Aorta (tissue), 5 donors: Measurements from ENCODE around the gene LPIN3. TPM values are rescaled to one million over a fixed set of nuclear protein-coding genes. Genes with fewer than 3 reads are reported as not detected.

ENCODE experiments used
- ATAC-seq: fragments of 200-7000 bp; cut with Tn5 transposase; one replicate; pipeline ENCODE4 v1.9.1; 2022; ENCODE audit warnings: moderate library complexity; ENCODE audit not compliant: low FRiP score
- DNase-seq, 2 donors: peaks; one replicate each; pipeline ENCODE4 v3.0.0-alpha.2; 2020
- H3K27ac ChIP-seq, 2 donors: one replicate each; pipeline ENCODE4 v1.5.1; 2013; ENCODE audit warnings: low read length in 2 of 2, mild to moderate bottlenecking in 2 of 2, moderate library complexity in 2 of 2, control low read depth in 1 of 2, inconsistent platforms in 1 of 2, low read depth in 1 of 2
- H3K27me3 ChIP-seq, 2 donors: one replicate each; pipeline ENCODE4 v1.6.1; 2013; ENCODE audit warnings: control low read depth in 1 of 2, low read length in 1 of 2, mild to moderate bottlenecking in 1 of 2, moderate library complexity in 1 of 2; ENCODE audit not compliant: insufficient read depth in 2 of 2, control insufficient read depth in 1 of 2
- H3K36me3 ChIP-seq, 2 donors: one replicate each; pipeline ENCODE4 v1.6.1; 2013; ENCODE audit warnings: control low read depth in 1 of 2, low read length in 1 of 2, mild to moderate bottlenecking in 1 of 2; ENCODE audit not compliant: insufficient read depth in 2 of 2, control insufficient read depth in 1 of 2
- H3K4me1 ChIP-seq, 2 donors: one replicate each; pipeline ENCODE4 v1.6.1; 2013; ENCODE audit warnings: low read length in 2 of 2, control low read depth in 1 of 2, mild to moderate bottlenecking in 1 of 2, moderate library complexity in 1 of 2; ENCODE audit not compliant: insufficient read depth in 2 of 2, control insufficient read depth in 1 of 2
- H3K4me3 ChIP-seq, 2 donors: one replicate each; pipeline ENCODE4 v1.5.1; 2013; ENCODE audit warnings: low read length in 2 of 2, control low read depth in 1 of 2, mild to moderate bottlenecking in 1 of 2
- H3K9me3 ChIP-seq: one replicate; pipeline ENCODE4 v1.6.1; 2013; ENCODE audit warnings: mild to moderate bottlenecking, low read length; ENCODE audit not compliant: control insufficient read depth
- WGBS, 2 donors: extraction: QIAGEN DNeasy Blood & Tissue Kit; methylation state at CpG; one replicate each; pipeline ENCODE4 v1.1.7; 2013; 5-methylcytosine and 5-hydroxymethylcytosine counted together
- intact Hi-C, 2 donors: fragments of 100-400 bp; cut with DNase I; formaldehyde crosslinking; loops; one replicate each; pipeline versions ENCODE4 v1.14.2 to v1.15.0; 2022
- polyA plus RNA-seq, 2 donors: library from polyadenylated mRNA; stranded (reverse); fragments of 200-250 nt; gene quantifications; one replicate each; pipeline ENCODE4 v1.2.3, GENCODE V29; 2013
- total RNA-seq, 2 donors: library from RNA; stranded (reverse); fragmentation: NEBNext Ultra II Directional; extraction: Animal tissue kit (Norgen Biotek cat#: 25700); gene quantifications; one replicate each; pipeline ENCODE4 v1.2.1, GENCODE V29; 2021
- donor health status: healthy with polysubstance abuse.
- donor health status: Bipolar disorder and iron deficiency.
- donor health status: DM: no; HTN: no; CAD: no.
- donor health status: DM: no; HTN: no; CAD: no.
- donor health status: DM: yes; HTN: yes; CAD: no.

The LPIN3 gene
- total and polyA plus RNA-seq, 4 donors = 17.3 to 37.0 (median 22.0) TPM

- ATAC-seq (no peak), DNase-seq (no peak)
- no peaks in the 10 kb centered on the region for H3K4me1 ChIP-seq
- no peaks in the 10 kb centered on the region for H3K9me3 ChIP-seq
- WGBS, 2 donors = 51 to 52% methylated on average over 2 of the region's 2 CpGs
- no peak overlapping the region for H3K27ac ChIP-seq
- H3K27me3 ChIP-seq = no peaks in the 10 kb centered on the region
- peaks cover 0 to 1% of the 10 kb centered on the region in 2 donors for H3K36me3 ChIP-seq
- intact Hi-C loops = loop anchor here in 1 of 2 donors (5.0 kb wide), 1 partner anchor 421 kb away; no protein-coding TSS in a partner anchor
- H3K4me3 ChIP-seq = no peak overlapping the region
Measured at GRCh38 chr20:41398408-41398807, 57.8 kb downstream of the LPIN3 start.

GRCh38 chr20:41403604-41404003 is 63.0 kb downstream of the LPIN3 start:
- intact Hi-C loops = no loop called here
- DNase-seq (no peak), ATAC-seq (no peak)
- Histone ChIP-seq H3K36me3 (peaks cover 6 to 8% of the 10 kb centered on the region in 2 donors), H3K27me3 (no peaks in the 10 kb centered on the region), H3K4me1 (no peaks in the 10 kb centered on the region), H3K9me3 (no peaks in the 10 kb centered on the region), H3K4me3 (no peak overlapping the region), H3K27ac (no peak overlapping the region)
- WGBS, 2 donors = 83 to 86% methylated on average over 12 of the region's 12 CpGs

- WGBS, 2 donors = 76 to 80% methylated on average over 3 of the region's 3 CpGs
- Histone ChIP-seq H3K4me3 (no peak overlapping the region), H3K27ac (no peak overlapping the region), H3K4me1 (no peaks in the 10 kb centered on the region), H3K27me3 (no peaks in the 10 kb centered on the region), H3K36me3 (peaks cover 6 to 8% of the 10 kb centered on the region in 2 donors), H3K9me3 (no peaks in the 10 kb centered on the region)
- intact Hi-C loops = no loop called here
- ATAC-seq (no peak), DNase-seq (no peak)
Measured at GRCh38 chr20:41405436-41405835, 64.8 kb downstream of the LPIN3 start.

- Histone ChIP-seq H3K4me1 (no peaks in the 10 kb centered on the region), H3K27me3 (no peaks in the 10 kb centered on the region), H3K36me3 (peaks cover 6 to 7% of the 10 kb centered on the region in 2 donors), H3K9me3 (no peaks in the 10 kb centered on the region), H3K27ac (no peak overlapping the region), H3K4me3 (no peak overlapping the region)
- 65 to 72% methylated on average over 10 of the region's 10 CpGs for WGBS, 2 donors
- intact Hi-C loops = no loop called here
- DNase-seq = no peak
- no peak for ATAC-seq
Measured at GRCh38 chr20:41406353-41406752, 65.7 kb downstream of the LPIN3 start.

GRCh38 chr20:41406896-41407444 is 66.3 kb downstream of the LPIN3 start:
- H3K4me3 ChIP-seq = no peak overlapping the region
- WGBS, 2 donors = 90 to 91% methylated on average over 7 of the region's 7 CpGs
- ATAC-seq (no peak), DNase-seq (no peak)
- no peak overlapping the region for H3K27ac ChIP-seq
- H3K9me3 ChIP-seq = no peaks in the 10 kb centered on the region
- H3K4me1 ChIP-seq = no peaks in the 10 kb centered on the region
- peaks cover 6 to 7% of the 10 kb centered on the region in 2 donors for H3K36me3 ChIP-seq
- intact Hi-C loops = no loop called here
- no peaks in the 10 kb centered on the region for H3K27me3 ChIP-seq

- Histone ChIP-seq H3K9me3 (no peaks in the 10 kb centered on the region), H3K36me3 (peaks cover 6 to 7% of the 10 kb centered on the region in 2 donors), H3K27me3 (no peaks in the 10 kb centered on the region), H3K4me3 (no peak overlapping the region), H3K27ac (no peak overlapping the region), H3K4me1 (no peaks in the 10 kb centered on the region)
- intact Hi-C loops = no loop called here
- DNase-seq = no peak
- WGBS, 2 donors = 88 to 91% methylated on average over 10 of the region's 10 CpGs
- ATAC-seq = no peak
Measured at GRCh38 chr20:41407607-41408006, 67.0 kb downstream of the LPIN3 start.

GRCh38 chr20:41408156-41408794 is 67.7 kb downstream of the LPIN3 start:
- DNase-seq (no peak), ATAC-seq (no peak)
- Histone ChIP-seq H3K9me3 (no peaks in the 10 kb centered on the region), H3K27ac (no peak overlapping the region), H3K4me3 (no peak overlapping the region), H3K36me3 (peaks cover 6 to 7% of the 10 kb centered on the region in 2 donors), H3K27me3 (no peaks in the 10 kb centered on the region), H3K4me1 (no peaks in the 10 kb centered on the region)
- WGBS, 2 donors = 72% methylated on average over 5 of the region's 5 CpGs
- intact Hi-C loops = no loop called here

- Histone ChIP-seq H3K27ac (no peak overlapping the region), H3K4me1 (no peaks in the 10 kb centered on the region), H3K4me3 (no peak overlapping the region), H3K36me3 (peaks cover 6 to 7% of the 10 kb centered on the region in 2 donors), H3K9me3 (no peaks in the 10 kb centered on the region), H3K27me3 (no peaks in the 10 kb centered on the region)
- intact Hi-C loops = no loop called here
- DNase-seq (no peak), ATAC-seq (no peak)
- 81 to 85% methylated on average over 9 of the region's 9 CpGs for WGBS, 2 donors
Measured at GRCh38 chr20:41408986-41409385, 68.4 kb downstream of the LPIN3 start.
